HG03469 (cell line): ENCODE data around the gene HEPH.
"Not testable (repeated sequence)": the region's sequence is repeated elsewhere in the genome, so short reads cannot be mapped to it uniquely, and the experiment has no call there.

ENCODE experiments used
- ATAC-seq: cut with Tn5 transposase; IDR thresholded peaks from one replicate; pipeline ENCODE4 v1.9.1; 2021; ENCODE audit warnings: mild to moderate bottlenecking, moderate library complexity, moderate number of reproducible peaks; ENCODE audit not compliant: unreplicated experiment

The HEPH gene, protein sequence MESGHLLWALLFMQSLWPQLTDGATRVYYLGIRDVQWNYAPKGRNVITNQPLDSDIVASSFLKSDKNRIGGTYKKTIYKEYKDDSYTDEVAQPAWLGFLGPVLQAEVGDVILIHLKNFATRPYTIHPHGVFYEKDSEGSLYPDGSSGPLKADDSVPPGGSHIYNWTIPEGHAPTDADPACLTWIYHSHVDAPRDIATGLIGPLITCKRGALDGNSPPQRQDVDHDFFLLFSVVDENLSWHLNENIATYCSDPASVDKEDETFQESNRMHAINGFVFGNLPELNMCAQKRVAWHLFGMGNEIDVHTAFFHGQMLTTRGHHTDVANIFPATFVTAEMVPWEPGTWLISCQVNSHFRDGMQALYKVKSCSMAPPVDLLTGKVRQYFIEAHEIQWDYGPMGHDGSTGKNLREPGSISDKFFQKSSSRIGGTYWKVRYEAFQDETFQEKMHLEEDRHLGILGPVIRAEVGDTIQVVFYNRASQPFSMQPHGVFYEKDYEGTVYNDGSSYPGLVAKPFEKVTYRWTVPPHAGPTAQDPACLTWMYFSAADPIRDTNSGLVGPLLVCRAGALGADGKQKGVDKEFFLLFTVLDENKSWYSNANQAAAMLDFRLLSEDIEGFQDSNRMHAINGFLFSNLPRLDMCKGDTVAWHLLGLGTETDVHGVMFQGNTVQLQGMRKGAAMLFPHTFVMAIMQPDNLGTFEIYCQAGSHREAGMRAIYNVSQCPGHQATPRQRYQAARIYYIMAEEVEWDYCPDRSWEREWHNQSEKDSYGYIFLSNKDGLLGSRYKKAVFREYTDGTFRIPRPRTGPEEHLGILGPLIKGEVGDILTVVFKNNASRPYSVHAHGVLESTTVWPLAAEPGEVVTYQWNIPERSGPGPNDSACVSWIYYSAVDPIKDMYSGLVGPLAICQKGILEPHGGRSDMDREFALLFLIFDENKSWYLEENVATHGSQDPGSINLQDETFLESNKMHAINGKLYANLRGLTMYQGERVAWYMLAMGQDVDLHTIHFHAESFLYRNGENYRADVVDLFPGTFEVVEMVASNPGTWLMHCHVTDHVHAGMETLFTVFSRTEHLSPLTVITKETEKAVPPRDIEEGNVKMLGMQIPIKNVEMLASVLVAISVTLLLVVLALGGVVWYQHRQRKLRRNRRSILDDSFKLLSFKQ

DNA sequence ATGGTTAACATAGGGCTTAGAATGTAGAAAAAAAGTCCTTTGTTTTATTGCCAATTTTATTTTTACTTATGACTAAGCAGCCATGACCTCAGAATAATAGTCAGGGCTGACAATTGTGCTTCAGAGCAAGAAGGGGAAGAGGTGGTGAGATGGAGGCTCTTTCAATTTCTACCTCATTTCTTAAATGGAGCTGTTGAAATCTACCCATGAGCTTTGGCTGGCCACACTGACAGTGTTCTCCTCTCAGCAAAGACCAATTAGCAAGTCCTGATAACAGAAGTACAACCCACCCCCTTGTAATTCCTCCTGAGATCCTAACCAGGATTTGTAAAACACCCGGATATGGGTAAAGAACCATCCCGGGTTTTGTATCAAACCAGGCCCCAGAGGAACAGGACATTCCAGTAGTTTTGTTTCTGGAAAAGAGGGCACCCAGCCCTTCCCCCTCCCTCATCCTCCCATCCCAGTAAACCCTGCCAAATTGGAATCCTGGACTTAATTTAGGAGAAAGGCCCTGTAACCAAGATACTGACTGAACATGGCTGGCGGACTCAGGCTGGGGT, at the start of gene HEPH:
TSS of gene HEPH (plus strand) at position 399 of the 563 bp plus-strand sequence. CDS start 6,324 bp downstream, outside the sequence.
- peak; percentile 67 for ATAC-seq

DNA sequence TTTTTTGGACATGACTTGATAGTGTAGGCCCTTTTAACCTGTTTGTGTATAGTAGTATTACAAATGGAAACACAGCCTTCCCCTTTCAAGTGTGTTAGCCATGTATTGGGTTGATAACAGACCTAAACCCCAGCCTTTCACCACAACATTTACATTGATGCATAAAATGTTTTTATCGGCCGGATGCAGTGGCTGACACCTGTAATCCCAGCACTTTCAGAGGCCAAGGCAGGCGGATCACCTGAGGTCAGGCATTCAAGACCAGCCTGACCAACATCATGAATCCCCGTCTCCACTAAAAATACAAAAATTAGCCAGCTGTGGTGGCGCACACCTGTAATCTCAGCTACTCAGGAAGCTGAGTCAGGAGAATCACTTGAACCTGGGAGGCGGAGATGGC, 45.3 kb upstream of the HEPH start:
- not testable (repeated sequence) for ATAC-seq

GRCh38 chrX:66121354-66121753, 42.7 kb upstream of the HEPH start:
- not testable (repeated sequence) for ATAC-seq

DNA sequence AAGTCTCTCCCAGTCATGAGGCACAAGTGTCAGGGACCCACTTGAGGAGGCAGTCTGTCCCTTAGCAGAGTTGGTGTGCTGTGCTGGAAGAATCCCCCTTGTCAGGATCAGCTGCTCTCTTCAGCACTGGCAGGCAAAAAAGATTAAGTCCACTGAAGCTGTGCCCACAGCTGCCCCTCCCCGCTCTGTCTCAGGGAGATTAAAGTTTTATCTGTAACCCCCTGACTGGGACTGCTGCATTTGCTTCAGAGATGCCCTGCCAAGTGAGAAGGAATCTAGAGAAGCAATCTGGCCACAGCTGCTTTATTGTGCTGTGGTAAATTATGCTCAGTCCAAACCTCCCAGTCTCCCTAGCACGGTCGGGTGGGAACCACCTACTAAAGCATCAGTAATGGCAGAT, 37.4 kb upstream of the HEPH start:
- no peak for ATAC-seq

DNA sequence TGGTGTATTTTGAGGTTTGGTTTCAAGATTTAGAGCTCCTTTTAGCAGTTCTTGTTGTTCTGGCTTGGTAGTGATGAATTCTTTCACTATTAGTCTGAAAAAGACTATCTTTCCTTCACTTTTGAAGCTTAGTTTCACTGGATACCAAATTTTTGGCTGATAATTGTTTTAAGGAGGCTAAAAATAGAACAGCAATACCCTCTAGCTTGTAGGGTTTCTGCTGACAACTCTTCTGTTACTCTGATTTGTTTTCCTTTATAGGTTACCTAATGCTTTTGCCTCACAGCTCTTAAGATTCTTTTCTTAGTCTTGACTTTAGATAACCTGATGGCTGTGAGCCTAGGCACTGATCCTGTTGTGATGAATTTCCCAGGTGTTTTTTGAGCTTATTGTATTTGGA, 33.6 kb upstream of the HEPH start:
- no peak for ATAC-seq

DNA sequence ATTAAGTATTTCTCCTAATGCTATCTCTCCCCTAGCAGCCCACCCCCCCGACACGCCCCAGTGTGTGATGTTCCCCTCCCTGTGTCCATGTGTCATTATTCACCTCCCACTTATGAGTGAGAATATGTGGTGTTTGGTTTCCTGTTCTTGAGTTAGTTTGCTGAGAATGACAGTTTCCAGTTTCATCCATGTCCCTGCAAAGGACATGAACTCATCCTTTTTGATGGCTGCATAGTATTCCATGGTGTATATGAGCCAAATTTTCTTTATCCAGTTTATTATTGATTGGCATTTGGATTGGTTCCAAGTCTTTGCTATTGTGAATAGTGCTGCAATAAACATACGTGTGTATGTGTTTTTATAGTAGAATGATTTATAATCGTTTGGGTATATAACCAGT, 28.8 kb upstream of the HEPH start:
- not testable (repeated sequence) for ATAC-seq

DNA sequence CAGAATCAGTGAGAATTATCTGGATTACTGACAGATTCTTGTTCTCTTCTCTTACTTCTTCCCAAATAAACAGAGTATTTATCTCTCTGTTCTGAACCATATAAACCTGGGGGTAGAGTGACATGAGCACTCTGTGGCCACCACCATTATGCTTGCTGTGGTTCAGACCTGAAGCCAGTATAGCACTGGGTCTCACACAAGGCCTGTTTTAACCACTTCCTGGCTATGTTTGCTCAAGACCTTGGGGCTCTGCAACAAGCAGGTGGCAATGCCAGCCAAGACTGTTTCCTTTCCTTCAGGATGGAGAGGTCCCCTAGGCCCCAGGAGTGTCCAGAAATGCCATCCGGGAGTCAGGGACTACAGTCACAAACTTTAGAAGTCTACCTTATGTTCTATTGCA, 21.7 kb upstream of the HEPH start:
- ATAC-seq, result no peak

DNA sequence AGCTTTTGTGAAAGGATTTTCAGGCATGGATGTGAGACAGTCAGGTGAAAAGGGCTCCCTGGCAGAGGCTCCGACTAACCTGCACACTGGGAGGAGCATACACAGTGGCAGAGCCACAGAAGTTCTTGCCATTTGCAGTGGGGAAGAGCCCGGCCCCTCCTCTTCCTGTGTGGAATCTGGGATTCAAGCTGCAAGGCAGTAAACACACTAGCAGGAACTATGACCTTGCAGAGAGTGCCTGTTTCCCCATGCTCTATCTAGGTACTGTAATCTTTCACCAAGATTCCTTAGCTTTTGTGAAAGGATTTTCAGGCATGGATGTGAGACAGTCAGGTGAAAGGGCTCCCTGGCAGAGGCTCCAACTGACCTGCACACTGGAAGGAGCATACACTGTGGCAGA, 19.8 kb upstream of the HEPH start:
- no peak for ATAC-seq

DNA sequence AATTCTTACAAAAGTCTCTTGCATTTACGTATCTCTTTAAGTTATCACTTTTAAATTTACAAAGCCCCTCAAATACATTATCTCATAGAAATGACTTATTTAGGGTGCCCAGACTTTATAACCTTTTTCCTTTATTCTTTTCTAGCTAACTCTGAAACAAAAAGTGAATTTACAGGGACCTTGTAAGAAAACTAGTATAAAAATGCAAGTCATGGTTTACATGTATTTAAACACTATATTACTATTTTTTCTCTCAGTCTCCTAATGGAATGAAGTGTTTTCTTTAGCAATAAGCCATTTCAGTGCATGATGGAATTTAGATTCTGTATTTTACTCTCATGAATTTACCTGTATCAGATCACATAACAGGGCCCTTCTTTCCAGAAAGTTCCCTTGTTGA, 14.5 kb upstream of the HEPH start:
- ATAC-seq, result no peak

DNA sequence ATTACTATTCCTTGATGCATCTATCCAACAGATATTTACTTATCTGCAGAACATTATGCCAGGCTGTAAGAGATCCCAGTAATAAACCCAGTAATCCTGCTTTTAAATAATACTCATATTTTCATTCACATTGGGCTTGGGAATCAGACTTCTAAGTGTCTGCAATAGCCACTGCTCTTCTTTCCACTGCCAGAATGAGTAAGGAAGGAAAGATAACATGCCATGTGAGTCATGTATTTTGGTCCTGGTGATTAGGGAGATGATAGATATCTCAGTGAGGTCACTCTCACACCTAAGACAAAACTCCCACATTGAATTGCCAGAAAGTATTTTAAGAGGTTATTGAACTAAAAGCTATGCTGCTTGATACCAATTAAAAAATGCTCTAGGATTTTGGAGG, 13.9 kb upstream of the HEPH start:
- ATAC-seq, result no peak

GRCh38 chrX:66162331-66162822, 1.7 kb upstream of the HEPH start:
- ATAC-seq, result no peak

GRCh38 chrX:66163447-66163846, 600 bp upstream of the HEPH start:
- peak; percentile 31 for ATAC-seq

GRCh38 chrX:66164470-66164869, 423 bp downstream of the HEPH start:
- ATAC-seq, result no peak

- ATAC-seq, result no peak
Measured at GRCh38 chrX:66164931-66165330, 884 bp downstream of the HEPH start.

DNA sequence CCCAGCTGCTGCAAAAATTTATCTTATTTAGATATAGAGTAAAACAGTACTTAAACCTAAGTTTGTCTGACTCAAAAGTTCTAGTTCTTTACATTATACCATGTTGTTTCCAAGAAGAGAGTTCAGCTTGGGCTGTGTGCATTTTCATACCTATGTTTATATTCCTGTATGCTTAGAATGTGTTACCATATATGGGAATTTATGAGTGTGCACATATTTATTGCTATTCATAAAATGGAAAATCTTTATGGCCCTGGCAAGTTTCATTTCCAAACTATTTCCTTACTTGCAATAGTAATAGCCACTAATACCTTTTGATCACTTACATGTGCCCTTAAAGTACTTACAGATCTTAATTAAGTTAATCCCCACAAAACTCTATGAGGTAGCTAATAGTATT, 2.6 kb downstream of the HEPH start:
- no peak for ATAC-seq

- ATAC-seq, result no peak
Measured at GRCh38 chrX:66167431-66167830, 3.4 kb downstream of the HEPH start.

- ATAC-seq, result no peak
Measured at GRCh38 chrX:66176134-66176533, 12.1 kb downstream of the HEPH start.

GRCh38 chrX:66191563-66191962, 27.5 kb downstream of the HEPH start:
- no peak for ATAC-seq

DNA sequence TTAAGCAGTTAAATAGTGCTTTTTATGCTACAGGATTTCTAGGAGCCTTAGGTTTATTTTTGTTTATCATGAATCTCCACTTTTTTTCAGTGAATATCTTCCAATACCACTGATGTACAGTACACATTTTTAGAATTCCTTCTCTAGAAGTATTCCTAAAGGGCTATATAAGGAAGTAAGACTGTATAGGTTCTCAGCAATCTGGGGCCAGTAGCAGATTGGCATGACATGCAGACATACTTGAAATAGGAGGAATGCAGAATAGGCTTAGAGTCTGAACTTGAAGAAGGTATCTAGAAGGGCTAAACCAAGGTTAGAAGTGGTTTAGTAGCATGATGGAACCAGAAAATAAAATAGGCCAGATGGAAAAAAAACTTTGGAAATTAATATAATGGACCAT, 29.8 kb downstream of the HEPH start:
- no peak for ATAC-seq

- ATAC-seq, result no peak
Measured at GRCh38 chrX:66200050-66200664, 36.1 kb downstream of the HEPH start.
